Skeletal muscle cell (primary cell): ENCODE results near the gene COL11A2.
A peak's percentile ranks its signal among the peaks of the same experiment; 100 is the strongest.

Source experiments
- DNase-seq: peaks from one replicate; pipeline ENCODE4 v3.0.0-alpha.2; 2010; ENCODE audit warnings: low read depth
- H3K4me3 ChIP-seq: 2 replicates; pipeline ENCODE4 v1.5.1; 2011; ENCODE audit warnings: low read depth, mild to moderate bottlenecking, control low read depth, low read length, moderate library complexity

Gene COL11A2

DNA sequence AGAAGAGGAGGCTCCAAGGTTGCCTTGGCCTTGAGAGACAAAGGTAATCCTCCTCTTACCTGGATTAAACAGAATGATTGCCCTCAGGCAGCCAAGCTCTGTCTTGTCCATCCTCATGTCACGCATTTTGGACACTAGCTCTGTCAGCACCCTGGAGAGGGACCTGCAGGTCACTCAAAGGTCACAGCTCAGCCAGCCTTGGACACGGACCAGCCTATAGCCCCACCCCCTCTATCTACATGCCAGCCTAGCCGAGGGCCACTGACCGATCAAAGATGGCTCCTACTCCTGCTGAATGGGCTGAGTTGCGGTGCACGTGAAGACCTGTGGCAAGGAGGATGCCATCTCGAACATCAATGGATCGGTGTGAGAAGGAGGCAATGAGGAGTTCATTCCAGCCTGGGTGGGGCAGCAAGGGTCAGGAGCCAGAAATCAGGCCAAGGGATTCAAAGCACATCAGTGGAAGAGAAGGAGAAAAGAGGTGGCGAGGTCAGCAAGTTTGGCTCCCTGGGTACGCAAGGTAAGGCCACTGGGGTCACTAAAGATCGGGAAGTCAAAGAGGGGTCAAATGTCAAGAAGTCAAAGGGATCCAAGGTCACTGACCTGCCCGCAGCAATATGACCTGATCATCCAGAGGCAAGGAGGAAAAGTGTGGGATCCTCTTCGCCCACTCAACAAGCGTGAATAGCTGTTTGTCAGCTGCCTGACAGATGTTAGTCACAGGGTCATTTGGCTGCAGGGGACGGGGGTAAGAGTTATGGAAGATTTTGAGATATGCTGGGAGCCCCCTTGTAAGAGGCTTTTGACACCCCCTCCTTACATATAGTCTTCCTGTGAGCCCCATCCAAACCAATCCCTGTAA lies 3.3 kb upstream of the COL11A2 start:
- no peak overlapping the region for H3K4me3 ChIP-seq
- DNase-seq: no peak

- no peak overlapping the region for H3K4me3 ChIP-seq
- no peak for DNase-seq
These were observed 2.2 kb upstream of the COL11A2 start for GRCh38 chr6:33194431-33194979.

DNA sequence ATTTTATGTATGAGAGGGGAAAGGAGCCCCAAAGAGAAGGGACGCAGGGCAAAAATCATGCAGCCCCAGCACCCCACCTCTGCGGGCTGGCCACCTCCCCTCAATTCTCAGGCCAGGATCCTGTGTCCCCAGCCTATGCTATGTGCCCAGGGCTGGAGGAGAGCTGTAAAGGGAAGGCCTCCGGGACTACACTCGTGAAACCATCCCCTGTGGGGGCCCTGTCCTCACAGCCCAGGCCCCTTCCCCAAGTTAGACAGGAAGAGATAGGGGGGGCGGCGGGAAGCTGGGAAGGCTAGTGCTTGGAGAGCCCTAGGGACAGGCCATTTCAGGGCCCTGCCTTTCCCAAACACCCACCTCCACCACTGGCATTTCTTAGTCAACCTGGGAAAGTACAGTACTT lies 1.4 kb upstream of the COL11A2 start:
- H3K4me3 ChIP-seq: no peak overlapping the region
- DNase-seq: no peak

DNA sequence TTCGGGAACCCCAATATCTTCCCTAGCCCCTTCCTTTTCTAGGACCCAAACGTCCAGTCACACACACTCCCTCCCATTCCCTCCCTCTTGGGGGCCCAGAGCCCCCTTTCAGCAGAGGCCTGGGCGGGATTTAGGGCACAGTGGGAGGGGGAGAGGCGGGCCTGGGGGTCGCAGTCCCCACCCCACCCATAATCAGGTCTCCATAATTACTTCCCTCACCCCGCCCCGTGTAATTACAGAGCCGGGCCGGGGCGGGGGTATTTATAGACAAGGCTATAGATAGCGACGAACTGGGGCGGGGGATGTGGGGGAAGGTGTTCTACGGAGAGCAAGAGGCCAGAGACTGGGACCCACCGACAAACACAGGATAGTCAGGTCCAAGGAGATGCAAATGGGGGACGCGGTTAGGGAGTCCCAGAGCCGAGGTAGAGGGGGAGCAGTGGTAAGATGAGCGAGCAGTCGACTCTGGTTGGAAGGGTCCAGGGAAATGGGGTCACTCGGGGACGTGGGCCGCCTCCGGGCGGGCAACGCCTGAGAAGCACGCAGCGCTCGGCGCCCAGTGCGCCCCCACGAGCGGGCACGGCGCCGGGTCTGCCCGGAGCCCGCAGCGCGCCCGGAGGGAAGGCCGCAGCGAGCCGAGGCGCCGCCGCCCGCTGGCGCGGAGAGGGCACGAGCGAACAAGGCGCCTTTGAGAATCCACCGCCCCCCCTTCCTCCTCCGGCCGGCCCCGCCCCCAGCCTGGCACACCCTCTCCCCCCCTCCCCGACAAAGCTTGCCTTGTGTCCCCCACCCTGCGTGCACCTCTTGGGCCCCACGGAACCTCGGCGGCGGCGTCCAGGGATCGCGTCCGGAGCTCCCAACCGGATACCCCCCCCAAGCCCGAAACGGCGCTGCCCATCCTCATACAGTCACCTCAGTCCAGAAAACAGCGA lies 670 bp upstream of the COL11A2 start:
- DNase-seq: no peak
- peak overlapping the region; percentile 42 for H3K4me3 ChIP-seq

- no peak for DNase-seq
- H3K4me3 ChIP-seq: no peak overlapping the region
These were observed 723 bp downstream of the COL11A2 start for GRCh38 chr6:33191383-33192104.

DNA sequence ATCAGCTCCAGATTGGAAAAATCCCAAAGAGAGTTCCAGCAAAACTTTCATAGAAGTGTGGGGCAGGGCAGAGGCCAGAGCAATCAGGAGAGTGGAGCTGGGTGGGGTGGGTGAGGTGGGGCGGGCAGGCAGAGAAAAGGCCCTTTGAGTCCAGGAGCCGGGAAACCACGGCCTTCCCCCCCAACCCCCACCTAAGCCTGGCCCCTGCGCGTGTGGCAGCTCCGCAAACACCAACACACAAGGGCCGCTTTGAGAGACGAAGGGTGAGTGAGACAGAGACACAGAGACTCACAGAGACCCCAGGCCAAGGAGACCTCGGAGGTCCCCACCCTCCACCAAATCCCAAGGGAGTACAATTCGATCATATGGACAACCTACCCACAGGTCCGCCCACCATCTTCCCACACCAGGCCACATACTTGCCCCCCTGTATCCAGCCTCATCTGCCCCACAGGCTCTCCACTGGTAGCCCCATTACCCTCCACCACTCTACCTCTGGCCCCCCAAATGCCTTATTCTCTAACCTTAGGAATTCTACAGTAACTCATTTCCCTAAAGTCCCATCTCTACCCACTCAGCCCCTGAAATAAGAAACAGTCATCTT lies 1.7 kb downstream of the COL11A2 start:
- DNase-seq: no peak

DNA sequence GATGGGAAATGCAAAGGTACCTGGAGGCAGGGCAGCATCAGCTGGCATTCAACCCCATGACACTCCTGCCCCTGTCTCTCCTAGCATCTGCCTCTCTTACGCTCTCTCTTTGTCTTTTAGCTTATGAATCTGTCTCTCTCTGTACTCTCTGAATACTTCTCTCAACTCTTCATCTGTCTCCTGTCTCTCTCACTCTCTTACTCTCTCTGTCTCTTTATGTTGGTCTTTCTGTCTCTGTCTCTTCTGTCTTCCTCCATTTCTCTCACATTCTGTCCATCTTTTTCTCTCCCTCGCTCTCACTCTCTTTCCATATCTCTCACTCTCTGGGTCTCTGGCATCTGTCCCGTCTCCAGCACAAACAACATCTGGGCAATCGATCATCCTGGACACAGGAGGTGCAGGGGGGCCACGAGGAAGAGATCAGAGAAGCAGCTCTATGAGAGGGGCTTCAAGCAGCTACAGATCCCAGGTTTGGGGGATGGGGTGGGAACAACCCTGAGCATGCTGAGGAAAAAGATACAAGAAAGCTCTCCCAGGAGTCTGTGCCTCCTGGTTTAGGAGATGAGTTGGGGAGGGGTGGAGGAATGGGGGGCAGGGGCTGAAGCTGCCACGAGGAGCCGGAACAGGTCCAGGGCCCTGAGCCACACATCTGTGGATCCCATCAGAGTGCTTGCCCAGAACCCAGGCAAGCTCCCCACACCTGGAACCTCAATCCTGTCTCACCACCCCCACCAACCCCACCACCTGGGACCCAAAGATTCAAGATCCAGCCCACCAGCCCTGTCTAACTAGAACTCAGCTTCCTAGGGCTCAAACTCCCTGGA lies 2.4 kb downstream of the COL11A2 start:
- H3K4me3 ChIP-seq: no peak overlapping the region
- DNase-seq: no peak

More for the DNA sequence above, 1.7 kb downstream of the COL11A2 start:
- no peak overlapping the region for H3K4me3 ChIP-seq

DNA sequence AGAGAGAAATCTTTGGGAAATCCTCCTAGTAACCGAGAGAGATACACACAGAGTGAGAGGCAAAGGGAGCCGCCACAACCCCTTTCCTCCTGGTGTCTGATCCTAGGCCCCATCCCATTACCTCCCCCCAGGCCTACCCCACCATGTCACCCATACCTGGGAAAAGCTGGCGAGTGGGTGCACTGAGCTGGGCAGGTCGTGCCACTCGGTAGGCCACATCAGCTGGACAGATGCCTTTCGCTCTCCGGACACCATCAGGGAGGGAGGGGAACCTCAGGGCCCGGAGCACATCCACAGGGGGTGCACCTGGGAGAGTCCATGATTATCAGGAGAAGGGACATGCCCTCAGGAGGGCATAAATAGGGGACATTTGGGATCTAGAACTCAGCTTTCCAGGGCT lies 3.1 kb downstream of the COL11A2 start:
- H3K4me3 ChIP-seq: no peak overlapping the region
- DNase-seq: no peak

- DNase-seq: no peak
- H3K4me3 ChIP-seq: no peak overlapping the region
These were observed 4.5 kb downstream of the COL11A2 start for GRCh38 chr6:33187809-33188208.

GRCh38 chr6:33185654-33186187 lies 6.5 kb downstream of the COL11A2 start:
- no peak overlapping the region for H3K4me3 ChIP-seq
- no peak for DNase-seq

- H3K4me3 ChIP-seq: no peak overlapping the region
- no peak for DNase-seq
These were observed 7.1 kb downstream of the COL11A2 start for GRCh38 chr6:33185190-33185589.

DNA sequence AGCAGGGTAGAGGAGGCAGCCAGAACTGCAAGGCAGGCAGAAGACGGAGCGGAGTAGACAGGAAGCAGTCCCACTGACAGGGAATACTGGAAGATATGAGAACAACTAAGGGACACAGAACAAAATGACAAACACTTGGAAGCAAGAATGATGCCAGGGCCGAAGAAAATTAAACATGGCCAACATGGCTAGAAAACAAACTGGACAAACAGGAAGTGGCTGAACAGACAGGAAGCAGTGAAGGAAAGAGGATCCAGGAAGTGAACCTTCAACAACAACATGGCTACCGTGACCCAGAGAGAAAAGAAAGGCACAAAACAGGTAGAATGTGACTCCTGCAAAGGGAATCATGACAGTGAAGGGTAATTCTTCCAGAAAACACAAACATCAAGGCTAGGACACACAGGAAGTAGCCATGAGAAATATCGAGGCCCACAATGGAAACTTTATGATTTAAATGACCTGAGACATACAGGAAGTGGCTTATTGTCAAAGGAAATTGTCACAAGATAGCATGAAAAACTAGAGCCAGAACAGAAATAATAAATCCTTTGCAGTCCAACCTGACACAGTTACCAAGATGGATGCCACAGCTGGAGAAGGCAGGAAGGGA lies 9.1 kb downstream of the COL11A2 start:
- no peak for DNase-seq
- H3K4me3 ChIP-seq: no peak overlapping the region

- no peak for DNase-seq
- no peak overlapping the region for H3K4me3 ChIP-seq
These were observed 11.1 kb downstream of the COL11A2 start for GRCh38 chr6:33181141-33181540.

- no peak overlapping the region for H3K4me3 ChIP-seq
- no peak for DNase-seq
These were observed 13.4 kb downstream of the COL11A2 start for GRCh38 chr6:33178755-33179475.

- DNase-seq: no peak
- H3K4me3 ChIP-seq: no peak overlapping the region
These were observed 14.5 kb downstream of the COL11A2 start for GRCh38 chr6:33177552-33178446.

DNA sequence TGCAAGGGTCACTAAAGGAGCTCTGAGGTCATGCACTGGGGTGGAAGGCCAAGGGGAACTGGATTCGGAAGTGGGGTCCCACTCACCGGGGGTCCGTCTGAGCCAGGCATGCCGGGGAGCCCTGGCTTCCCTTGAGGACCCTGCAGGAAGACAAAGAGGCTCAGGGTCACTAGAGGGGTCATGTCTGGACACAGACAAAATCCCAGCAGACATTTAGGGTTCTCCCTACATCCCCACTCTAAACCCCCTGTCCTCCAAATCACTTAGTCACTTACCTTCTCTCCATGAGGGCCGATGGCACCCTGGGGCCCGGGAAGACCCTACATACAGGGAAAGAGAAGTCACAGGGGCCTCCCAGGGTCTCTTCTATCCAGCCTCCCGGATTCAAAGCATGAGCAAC lies 15.4 kb downstream of the COL11A2 start:
- no peak overlapping the region for H3K4me3 ChIP-seq
- no peak for DNase-seq
